Epithelial cell of proximal tubule (primary cell): ENCODE measurements around the gene TICRR. TPM values are rescaled to one million over a fixed set of nuclear protein-coding genes. Genes with fewer than 3 reads are reported as not detected.
A peak's percentile ranks its signal among the peaks of the same experiment; 100 is the strongest.
"Not testable (repeated sequence)": the region's sequence is repeated elsewhere in the genome, so short reads cannot be mapped to it uniquely, and the experiment has no call there.

ENCODE experiments used
- DNase-seq: peaks from one replicate; pipeline ENCODE4 v3.0.0-alpha.2; 2011; ENCODE audit warnings: low read depth
- H3K4me3 ChIP-seq: 2 replicates; pipeline ENCODE4 v1.5.1; 2011; ENCODE audit warnings: low read depth, mild to moderate bottlenecking, low read length
- CTCF ChIP-seq: conservative IDR thresholded peaks from 2 replicates; pipeline ENCODE4 v1.5.1; 2012; ENCODE audit warnings: low read depth, mild to moderate bottlenecking, low read length
- total RNA-seq: library from RNA; depleted of rRNA; stranded (reverse); fragments of >200 nt; gene quantifications from 2 replicates; pipeline ENCODE4 v1.2.3, GENCODE V29; 2015

Gene TICRR
- total RNA-seq, 1 donor from 2014 or later, result 13.1 TPM

- DNase-seq, result no peak
- H3K4me3 ChIP-seq, result no peak overlapping the region
- TF ChIP-seq CTCF, result no peak
These were observed 8.5 kb upstream of the TICRR start for GRCh38 chr15:89566621-89567294.

GRCh38 chr15:89569090-89569745 lies 6.1 kb upstream of the TICRR start:
- TF ChIP-seq CTCF, result no peak
- H3K4me3 ChIP-seq, result no peak overlapping the region
- no peak for DNase-seq

GRCh38 chr15:89575656-89576416 lies 567 bp downstream of the TICRR start:
- TF ChIP-seq CTCF, result no peak
- no peak for DNase-seq
- H3K4me3 ChIP-seq, result peak overlapping the region; percentile 81

- DNase-seq, result no peak
These were observed 1.1 kb downstream of the TICRR start for GRCh38 chr15:89576417-89576773.

GRCh38 chr15:89577776-89578115 lies 2.5 kb downstream of the TICRR start:
- DNase-seq, result no peak
- H3K4me3 ChIP-seq, result no peak overlapping the region

More at GRCh38 chr15:89576417-89576773, 1.1 kb downstream of the TICRR start:
- peak overlapping the region; percentile 81 for H3K4me3 ChIP-seq
- no peak for TF ChIP-seq CTCF

GRCh38 chr15:89578146-89578545 lies 2.9 kb downstream of the TICRR start:
- TF ChIP-seq CTCF, result no peak
- DNase-seq, result no peak
- no peak overlapping the region for H3K4me3 ChIP-seq

More at GRCh38 chr15:89577776-89578115, 2.5 kb downstream of the TICRR start:
- no peak for TF ChIP-seq CTCF

- H3K4me3 ChIP-seq, DNase-seq: not testable (repeated sequence)
These were observed 5.5 kb downstream of the TICRR start for GRCh38 chr15:89580747-89581146.
